Keratinocyte (primary cell): Measurements from ENCODE around the gene TBC1D8. TPM values are rescaled to one million over a fixed set of nuclear protein-coding genes. Genes with fewer than 3 reads are reported as not detected.
A peak's percentile ranks its signal among the peaks of the same experiment; 100 is the strongest.

Source experiments
- DNase-seq: peaks from one replicate; pipeline ENCODE4 v3.0.0-alpha.2; 2011; ENCODE audit warnings: low read depth, missing footprints, low spot score
- FAIRE-seq: peaks from 2 replicates; lab custom pipeline; 2011; peaks lifted over from hg19 to GRCh38; lab: Jason Lieb, UNC
- H2AFZ ChIP-seq: 2 replicates; pipeline ENCODE4 v1.6.0; 2012; ENCODE audit warnings: low read length, control low read depth, inconsistent platforms; ENCODE audit not compliant: control insufficient read depth
- H3K27ac ChIP-seq: 2 replicates; pipeline ENCODE4 v1.5.1; 2011; ENCODE audit warnings: low read length; ENCODE audit not compliant: control insufficient read depth, insufficient read depth
- H3K27me3 ChIP-seq: 3 replicates; pipeline ENCODE4 v1.6.0; 2011; ENCODE audit warnings: low read length; ENCODE audit not compliant: control insufficient read depth, insufficient read depth; ENCODE audit errors: extremely low read depth
- H3K36me3 ChIP-seq, 2 experiments: 2 replicates in 1 of 2; 3 replicates in 1 of 2; pipeline ENCODE4 v1.5.1; 2011; ENCODE audit warnings: low read length in 2 of 2, mild to moderate bottlenecking in 1 of 2; ENCODE audit not compliant: control insufficient read depth in 2 of 2, insufficient read depth in 2 of 2; ENCODE audit errors: extremely low read depth in 1 of 2
- H3K4me1 ChIP-seq: 3 replicates; pipeline ENCODE4 v1.5.1; 2011; ENCODE audit warnings: low read length; ENCODE audit not compliant: control insufficient read depth, insufficient read depth; ENCODE audit errors: extremely low read depth
- H3K4me2 ChIP-seq: 3 replicates; pipeline ENCODE4 v1.6.0; 2011; ENCODE audit warnings: low read depth, low read length; ENCODE audit not compliant: control insufficient read depth, insufficient read depth; ENCODE audit errors: extremely low read depth
- H3K4me3 ChIP-seq, 3 experiments: fragments of 200-600 bp in 1 of 3; sonication (generic) in 1 of 3; 2 replicates in 2 of 3; 3 replicates in 1 of 3; pipeline ENCODE4 v1.5.1; 2011 to 2016; ENCODE audit warnings: low read length in 3 of 3, mild to moderate bottlenecking in 3 of 3, control low read depth in 2 of 3, inconsistent platforms in 1 of 3, low read depth in 1 of 3, mixed read lengths in 1 of 3, mixed run types in 1 of 3, moderate library complexity in 1 of 3; ENCODE audit not compliant: control insufficient read depth in 2 of 3, insufficient read depth in 2 of 3; ENCODE audit errors: extremely low read depth in 1 of 3
- H3K79me2 ChIP-seq: 2 replicates; pipeline ENCODE4 v1.6.0; 2012; ENCODE audit warnings: low read length; ENCODE audit not compliant: control insufficient read depth, insufficient read depth
- H3K9ac ChIP-seq: 3 replicates; pipeline ENCODE4 v1.6.0; 2011; ENCODE audit warnings: low read length; ENCODE audit not compliant: control insufficient read depth, insufficient read depth; ENCODE audit errors: extremely low read depth
- H3K9me1 ChIP-seq: 3 replicates; pipeline ENCODE4 v1.6.0; 2011; ENCODE audit warnings: low read length; ENCODE audit not compliant: control insufficient read depth, insufficient read depth; ENCODE audit errors: extremely low read depth
- H3K9me3 ChIP-seq: 2 replicates; pipeline ENCODE4 v1.5.1; 2012; ENCODE audit warnings: low read depth, low read length; ENCODE audit not compliant: control insufficient read depth
- H4K20me1 ChIP-seq: 3 replicates; pipeline ENCODE4 v1.6.0; 2011; ENCODE audit warnings: low read length; ENCODE audit not compliant: control insufficient read depth, insufficient read depth; ENCODE audit errors: extremely low read depth
- EZH2 ChIP-seq: IDR thresholded peaks from one replicate; pipeline ENCODE4 v1.6.1; 2012; ENCODE audit warnings: inconsistent platforms, mild to moderate bottlenecking, low read length, moderate library complexity
- dilution Hi-C: fragments of 300-500 bp; cut with MboI; formaldehyde crosslinking; loops from one replicate; pipeline ENCODE4 v1.7.0; 2020; ENCODE audit warnings: low sequenced_read_pairs; ENCODE audit not compliant: extremely low pct_ligation_motif_present
- polyA plus RNA-seq, 5 experiments: library from polyadenylated mRNA; depleted of rRNA in 3 of 5; stranded (reverse) in 3 of 5; stranded (forward) in 1 of 5; unstranded in 1 of 5; fragments of >200 nt; gene quantifications; 1 replicate in 1 of 5; 2 replicates in 3 of 5; 3 replicates in 1 of 5; pipeline versions ENCODE4 v1.2.1 to v1.2.3, GENCODE V29; 2011 to 2012; ENCODE audit warnings: missing spikeins in 2 of 5, low read depth in 1 of 5, low replicate concordance in 1 of 5
- TF ChIP-seq, protein P1 (sequence below), 3 experiments: IDR thresholded peaks in 1 of 3; conservative IDR thresholded peaks in 1 of 3; optimal IDR thresholded peaks in 1 of 3; 2 replicates in 2 of 3; 3 replicates in 1 of 3; pipeline versions ENCODE3 to v1.5.1; 2011; ENCODE audit warnings: low read length in 3 of 3, mild to moderate bottlenecking in 3 of 3, moderate library complexity in 2 of 3, control low read depth in 1 of 3, inconsistent platforms in 1 of 3; ENCODE audit not compliant: insufficient read depth in 2 of 3; ENCODE audit errors: extremely low read depth in 1 of 3

TBC1D8 gene
- polyA plus RNA-seq, 1 donor (not counting 4 experiments of a cell fraction or from before 2014, with no cell fraction given), result 13.8 TPM

- no peak overlapping the region for H3K9ac ChIP-seq
- dilution Hi-C loops, result no loop called here
- no peaks in the 10 kb centered on the region for H3K79me2 ChIP-seq
- H2AFZ ChIP-seq, result no peak overlapping the region
- FAIRE-seq (no peak), DNase-seq (no peak)
- no peak overlapping the region for H3K27ac ChIP-seq
- no peak overlapping the region for H3K4me2 ChIP-seq
- no peak overlapping the region for H3K4me3 ChIP-seq
- no peaks in the 10 kb centered on the region for H3K9me3 ChIP-seq
- no peaks in the 10 kb centered on the region for H3K27me3 ChIP-seq
- no peaks in the 10 kb centered on the region for H4K20me1 ChIP-seq
- H3K9me1 ChIP-seq, result no peaks in the 10 kb centered on the region
- peaks cover 25% of the 10 kb centered on the region for H3K4me1 ChIP-seq
- H3K36me3 ChIP-seq, result no peaks in the 10 kb centered on the region
- TF ChIP-seq, protein P1, sequence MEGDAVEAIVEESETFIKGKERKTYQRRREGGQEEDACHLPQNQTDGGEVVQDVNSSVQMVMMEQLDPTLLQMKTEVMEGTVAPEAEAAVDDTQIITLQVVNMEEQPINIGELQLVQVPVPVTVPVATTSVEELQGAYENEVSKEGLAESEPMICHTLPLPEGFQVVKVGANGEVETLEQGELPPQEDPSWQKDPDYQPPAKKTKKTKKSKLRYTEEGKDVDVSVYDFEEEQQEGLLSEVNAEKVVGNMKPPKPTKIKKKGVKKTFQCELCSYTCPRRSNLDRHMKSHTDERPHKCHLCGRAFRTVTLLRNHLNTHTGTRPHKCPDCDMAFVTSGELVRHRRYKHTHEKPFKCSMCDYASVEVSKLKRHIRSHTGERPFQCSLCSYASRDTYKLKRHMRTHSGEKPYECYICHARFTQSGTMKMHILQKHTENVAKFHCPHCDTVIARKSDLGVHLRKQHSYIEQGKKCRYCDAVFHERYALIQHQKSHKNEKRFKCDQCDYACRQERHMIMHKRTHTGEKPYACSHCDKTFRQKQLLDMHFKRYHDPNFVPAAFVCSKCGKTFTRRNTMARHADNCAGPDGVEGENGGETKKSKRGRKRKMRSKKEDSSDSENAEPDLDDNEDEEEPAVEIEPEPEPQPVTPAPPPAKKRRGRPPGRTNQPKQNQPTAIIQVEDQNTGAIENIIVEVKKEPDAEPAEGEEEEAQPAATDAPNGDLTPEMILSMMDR (optimal IDR thresholded peaks at IDR 0.05 in 1 of 3, IDR thresholded peaks at IDR 0.05 in 1 of 3, conservative IDR thresholded peaks at IDR 0.05 in 1 of 3; ENCODE audit: extremely low read depth in 1 of 3, insufficient read depth in 2 of 3, low read length in 3 of 3), result peak in 2 of 3 experiments; percentile 7 to 15
- no peak for TF ChIP-seq EZH2
Measured at GRCh38 chr2:101197215-101197745, 46.1 kb upstream of the TBC1D8 start.

- Histone ChIP-seq H3K27ac (no peak overlapping the region), H3K9me3 (no peaks in the 10 kb centered on the region), H3K9me1 (no peaks in the 10 kb centered on the region), H3K36me3 (no peaks in the 10 kb centered on the region), H3K27me3 (no peaks in the 10 kb centered on the region), H3K4me3 (no peak overlapping the region), H4K20me1 (no peaks in the 10 kb centered on the region), H2AFZ (no peak overlapping the region), H3K4me1 (peaks cover 26% of the 10 kb centered on the region), H3K79me2 (no peaks in the 10 kb centered on the region), H3K4me2 (no peak overlapping the region), H3K9ac (no peak overlapping the region)
- TF ChIP-seq EZH2, result no peak
- TF ChIP-seq, protein P1 (optimal IDR thresholded peaks at IDR 0.05 in 1 of 3, IDR thresholded peaks at IDR 0.05 in 1 of 3, conservative IDR thresholded peaks at IDR 0.05 in 1 of 3; ENCODE audit: extremely low read depth in 1 of 3, insufficient read depth in 2 of 3, low read length in 3 of 3), result no peak
- DNase-seq (no peak), FAIRE-seq (no peak)
- dilution Hi-C loops, result no loop called here
Measured at GRCh38 chr2:101195871-101196661, 44.9 kb upstream of the TBC1D8 start.
